ENCODE data around the gene WDFY3.
"Not testable (repeated sequence)": the region's sequence is repeated elsewhere in the genome, so short reads cannot be mapped to it uniquely, and the experiment has no call there.

WDFY3 gene

GRCh38 chr4:84856468-84857049 lies 109.9 kb downstream of the WDFY3 start:
- H3K27me3 ChIP-seq (ENCODE audit: insufficient read depth, low read length) = no peaks in the 10 kb centered on the region
- H3K36me3 ChIP-seq (ENCODE audit: insufficient read depth, low read length) = peaks cover 16% of the 10 kb centered on the region
- peaks cover 7% of the 10 kb centered on the region for H3K4me1 ChIP-seq (ENCODE audit: insufficient read depth, low read length)
- no peak overlapping the region for H3K4me3 ChIP-seq (ENCODE audit: low read length)
- no peak overlapping the region for H2AFZ ChIP-seq (ENCODE audit: low read depth, low read length)
- no peaks in the 10 kb centered on the region for H3K9me3 ChIP-seq (ENCODE audit: low read length)

DNA sequence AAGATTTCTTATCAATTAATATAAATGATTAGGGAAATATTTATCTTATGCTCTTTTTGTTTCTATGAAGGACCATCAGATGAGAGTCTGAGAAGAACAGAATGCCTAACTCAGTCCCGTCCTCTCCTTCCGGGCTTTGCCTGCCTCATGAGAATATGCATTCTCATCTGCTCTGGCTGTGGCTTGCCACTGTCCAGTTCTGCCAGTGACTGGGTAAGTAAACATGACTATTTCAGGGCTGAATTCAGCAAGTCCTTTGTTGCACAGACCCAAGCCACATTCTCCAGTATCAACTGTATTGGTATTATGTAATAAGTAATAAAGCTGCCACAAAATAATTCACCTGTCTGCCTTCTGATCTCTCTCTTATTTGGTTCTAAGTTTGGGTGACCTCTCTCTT lies 110.7 kb downstream of the WDFY3 start:
- Histone ChIP-seq H3K4me3 (ENCODE audit: low read length) (no peak overlapping the region), H3K27me3 (ENCODE audit: insufficient read depth, low read length) (no peaks in the 10 kb centered on the region), H2AFZ (ENCODE audit: low read depth, low read length) (no peak overlapping the region), H3K36me3 (ENCODE audit: insufficient read depth, low read length) (peaks cover 16% of the 10 kb centered on the region), H3K9me3 (ENCODE audit: low read length) (no peaks in the 10 kb centered on the region), H3K4me1 (ENCODE audit: insufficient read depth, low read length) (peaks cover 7% of the 10 kb centered on the region)

GRCh38 chr4:84852081-84852480 lies 114.4 kb downstream of the WDFY3 start:
- no peak overlapping the region for H2AFZ ChIP-seq (ENCODE audit: low read depth, low read length)
- no peaks in the 10 kb centered on the region for H3K27me3 ChIP-seq (ENCODE audit: insufficient read depth, low read length)
- H3K9me3 ChIP-seq (ENCODE audit: low read length) = peaks cover 5% of the 10 kb centered on the region
- H3K4me3 ChIP-seq (ENCODE audit: low read length) = no peak overlapping the region
- peaks cover 7% of the 10 kb centered on the region for H3K4me1 ChIP-seq (ENCODE audit: insufficient read depth, low read length)
- H3K36me3 ChIP-seq (ENCODE audit: insufficient read depth, low read length) = peaks cover 29% of the 10 kb centered on the region

DNA sequence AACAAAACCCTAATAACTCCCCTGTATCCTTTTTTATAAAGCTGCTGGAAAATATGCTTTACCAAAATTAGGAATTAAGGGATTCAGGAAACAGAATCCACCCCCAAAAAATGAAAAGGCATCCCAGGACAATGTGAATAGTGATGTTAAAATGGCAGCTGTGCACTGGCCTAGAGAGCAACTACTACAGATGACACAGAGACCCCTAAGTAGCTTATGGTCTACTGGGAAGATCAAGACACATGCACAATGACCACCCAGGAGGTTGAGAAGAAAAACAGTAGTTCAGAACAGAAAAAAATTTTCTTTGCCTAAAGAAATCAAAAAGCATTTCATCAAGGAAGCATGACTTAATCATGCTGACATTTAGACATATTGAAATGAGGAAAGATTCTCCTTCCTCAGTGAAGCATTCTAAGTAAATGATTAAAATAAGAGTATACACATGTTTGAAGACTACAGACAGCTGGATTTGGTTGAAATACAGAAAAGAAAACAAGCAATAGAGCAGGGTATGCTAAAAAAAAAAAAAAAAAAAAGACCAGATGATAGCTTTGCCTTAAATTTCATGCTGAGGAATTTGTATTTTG lies 117.3 kb downstream of the WDFY3 start:
- peaks cover 7% of the 10 kb centered on the region for H3K9me3 ChIP-seq (ENCODE audit: low read length)
- peaks cover 41% of the 10 kb centered on the region for H3K36me3 ChIP-seq (ENCODE audit: insufficient read depth, low read length)
- no peak overlapping the region for H3K4me3 ChIP-seq (ENCODE audit: low read length)
- H2AFZ ChIP-seq (ENCODE audit: low read depth, low read length) = no peak overlapping the region
- H3K4me1 ChIP-seq (ENCODE audit: insufficient read depth, low read length) = no peaks in the 10 kb centered on the region
- H3K27me3 ChIP-seq (ENCODE audit: insufficient read depth, low read length) = no peaks in the 10 kb centered on the region

GRCh38 chr4:84848432-84848831 lies 118.1 kb downstream of the WDFY3 start:
- H2AFZ ChIP-seq (ENCODE audit: low read depth, low read length) = no peak overlapping the region
- H3K4me3 ChIP-seq (ENCODE audit: low read length) = no peak overlapping the region
- H3K27me3 ChIP-seq (ENCODE audit: insufficient read depth, low read length) = no peaks in the 10 kb centered on the region
- H3K9me3 ChIP-seq (ENCODE audit: low read length) = peaks cover 7% of the 10 kb centered on the region
- H3K4me1 ChIP-seq (ENCODE audit: insufficient read depth, low read length) = no peaks in the 10 kb centered on the region
- peaks cover 43% of the 10 kb centered on the region for H3K36me3 ChIP-seq (ENCODE audit: insufficient read depth, low read length)

DNA sequence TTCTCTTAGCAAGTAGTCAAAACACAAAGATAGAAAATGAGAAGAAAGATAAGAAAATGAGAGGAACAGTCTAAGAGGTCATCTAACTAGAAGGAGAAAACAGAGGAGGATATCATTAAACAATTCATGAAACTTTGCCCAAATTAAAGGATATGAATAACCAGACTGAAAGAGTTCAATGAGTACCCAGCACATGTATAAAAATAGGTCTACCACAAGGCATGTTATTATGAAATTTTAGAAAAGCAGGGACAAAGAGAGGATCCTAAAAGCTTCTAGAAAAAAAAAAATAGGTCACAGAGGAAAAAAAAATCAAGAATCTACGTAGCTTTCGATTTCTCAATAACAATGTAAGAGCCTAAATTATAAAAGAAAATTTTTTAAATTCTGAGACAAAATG lies 118.5 kb downstream of the WDFY3 start:
- Histone ChIP-seq H2AFZ (ENCODE audit: low read depth, low read length) (no peak overlapping the region), H3K4me3 (ENCODE audit: low read length) (no peak overlapping the region), H3K36me3 (ENCODE audit: insufficient read depth, low read length) (peaks cover 45% of the 10 kb centered on the region)

GRCh38 chr4:84846985-84847384 lies 119.5 kb downstream of the WDFY3 start:
- Histone ChIP-seq H2AFZ (ENCODE audit: low read depth, low read length) (no peak overlapping the region), H3K36me3 (ENCODE audit: insufficient read depth, low read length) (peaks cover 45% of the 10 kb centered on the region), H3K4me1 (ENCODE audit: insufficient read depth, low read length) (no peaks in the 10 kb centered on the region)

More for the DNA sequence above, 118.5 kb downstream of the WDFY3 start:
- no peaks in the 10 kb centered on the region for H3K27me3 ChIP-seq (ENCODE audit: insufficient read depth, low read length)
- peaks cover 7% of the 10 kb centered on the region for H3K9me3 ChIP-seq (ENCODE audit: low read length)
- no peaks in the 10 kb centered on the region for H3K4me1 ChIP-seq (ENCODE audit: insufficient read depth, low read length)

GRCh38 chr4:84841435-84841834 lies 125.1 kb downstream of the WDFY3 start:
- Histone ChIP-seq H3K4me1 (ENCODE audit: insufficient read depth, low read length) (peaks cover 4% of the 10 kb centered on the region), H3K27me3 (ENCODE audit: insufficient read depth, low read length) (no peaks in the 10 kb centered on the region), H3K9me3 (ENCODE audit: low read length) (no peaks in the 10 kb centered on the region), H2AFZ (ENCODE audit: low read depth, low read length) (no peak overlapping the region), H3K36me3 (ENCODE audit: insufficient read depth, low read length) (peaks cover 38% of the 10 kb centered on the region), H3K4me3 (ENCODE audit: low read length) (no peak overlapping the region)

More at GRCh38 chr4:84846985-84847384, 119.5 kb downstream of the WDFY3 start:
- peaks cover 7% of the 10 kb centered on the region for H3K9me3 ChIP-seq (ENCODE audit: low read length)
- H3K4me3 ChIP-seq (ENCODE audit: low read length) = no peak overlapping the region
- H3K27me3 ChIP-seq (ENCODE audit: insufficient read depth, low read length) = no peaks in the 10 kb centered on the region

GRCh38 chr4:84837751-84838150 lies 128.7 kb downstream of the WDFY3 start:
- Histone ChIP-seq H2AFZ (ENCODE audit: low read depth, low read length) (no peak overlapping the region), H3K4me3 (ENCODE audit: low read length) (no peak overlapping the region), H3K9me3 (ENCODE audit: low read length) (no peaks in the 10 kb centered on the region), H3K36me3 (ENCODE audit: insufficient read depth, low read length) (peaks cover 42% of the 10 kb centered on the region), H3K27me3 (ENCODE audit: insufficient read depth, low read length) (no peaks in the 10 kb centered on the region), H3K4me1 (ENCODE audit: insufficient read depth, low read length) (peaks cover 4% of the 10 kb centered on the region)

GRCh38 chr4:84829633-84830032 lies 136.9 kb downstream of the WDFY3 start:
- not testable (repeated sequence) for H2AFZ ChIP-seq (ENCODE audit: low read depth, low read length); H3K4me1 ChIP-seq (ENCODE audit: insufficient read depth, low read length); H3K4me3 ChIP-seq (ENCODE audit: low read length); H3K27me3 ChIP-seq (ENCODE audit: insufficient read depth, low read length); H3K9me3 ChIP-seq (ENCODE audit: low read length)
- peaks cover 38% of the 10 kb centered on the region for H3K36me3 ChIP-seq (ENCODE audit: insufficient read depth, low read length)

DNA sequence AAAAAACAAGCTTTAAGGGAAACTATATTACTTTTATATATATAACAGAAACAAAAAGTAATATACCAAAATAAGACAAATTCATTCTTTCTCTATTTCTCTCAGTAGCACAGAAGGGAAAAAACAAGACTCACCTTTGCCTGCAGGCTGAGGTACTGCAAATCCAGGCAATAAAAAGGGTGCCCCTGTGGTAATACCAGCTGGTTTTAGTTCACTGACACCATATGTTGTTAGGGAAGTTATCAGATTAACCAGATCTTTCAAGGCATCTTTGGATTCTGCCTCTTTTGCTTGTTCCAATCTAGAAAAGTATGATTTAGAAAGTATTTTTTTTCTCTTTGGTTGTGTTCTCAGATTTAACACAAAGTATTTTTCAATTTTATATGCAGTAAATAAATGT lies 139.8 kb downstream of the WDFY3 start:
- no peaks in the 10 kb centered on the region for H3K9me3 ChIP-seq (ENCODE audit: low read length)
- H3K4me1 ChIP-seq (ENCODE audit: insufficient read depth, low read length) = no peaks in the 10 kb centered on the region
- H3K27me3 ChIP-seq (ENCODE audit: insufficient read depth, low read length) = no peaks in the 10 kb centered on the region
- H3K4me3 ChIP-seq (ENCODE audit: low read length) = no peak overlapping the region
- no peak overlapping the region for H2AFZ ChIP-seq (ENCODE audit: low read depth, low read length)
- peaks cover 32% of the 10 kb centered on the region for H3K36me3 ChIP-seq (ENCODE audit: insufficient read depth, low read length)

GRCh38 chr4:84825701-84826341 lies 140.7 kb downstream of the WDFY3 start:
- H2AFZ ChIP-seq (ENCODE audit: low read depth, low read length) = no peak overlapping the region
- no peak overlapping the region for H3K4me3 ChIP-seq (ENCODE audit: low read length)
- peaks cover 33% of the 10 kb centered on the region for H3K36me3 ChIP-seq (ENCODE audit: insufficient read depth, low read length)
- H3K27me3 ChIP-seq (ENCODE audit: insufficient read depth, low read length) = no peaks in the 10 kb centered on the region
- H3K9me3 ChIP-seq (ENCODE audit: low read length) = no peaks in the 10 kb centered on the region
- H3K4me1 ChIP-seq (ENCODE audit: insufficient read depth, low read length) = no peaks in the 10 kb centered on the region

- Histone ChIP-seq H3K4me3 (ENCODE audit: low read length) (no peak overlapping the region), H3K9me3 (ENCODE audit: low read length) (no peaks in the 10 kb centered on the region), H3K36me3 (ENCODE audit: insufficient read depth, low read length) (peaks cover 43% of the 10 kb centered on the region), H3K4me1 (ENCODE audit: insufficient read depth, low read length) (no peaks in the 10 kb centered on the region), H3K27me3 (ENCODE audit: insufficient read depth, low read length) (no peaks in the 10 kb centered on the region), H2AFZ (ENCODE audit: low read depth, low read length) (no peak overlapping the region)
Observed at GRCh38 chr4:84821064-84821463, 145.4 kb downstream of the WDFY3 start.

Data from neuron (in vitro differentiated cells).